ENCODE data around the gene GDI1.
"Not testable (repeated sequence)": the region's sequence is repeated elsewhere in the genome, so short reads cannot be mapped to it uniquely, and the experiment has no call there.

The GDI1 gene

DNA sequence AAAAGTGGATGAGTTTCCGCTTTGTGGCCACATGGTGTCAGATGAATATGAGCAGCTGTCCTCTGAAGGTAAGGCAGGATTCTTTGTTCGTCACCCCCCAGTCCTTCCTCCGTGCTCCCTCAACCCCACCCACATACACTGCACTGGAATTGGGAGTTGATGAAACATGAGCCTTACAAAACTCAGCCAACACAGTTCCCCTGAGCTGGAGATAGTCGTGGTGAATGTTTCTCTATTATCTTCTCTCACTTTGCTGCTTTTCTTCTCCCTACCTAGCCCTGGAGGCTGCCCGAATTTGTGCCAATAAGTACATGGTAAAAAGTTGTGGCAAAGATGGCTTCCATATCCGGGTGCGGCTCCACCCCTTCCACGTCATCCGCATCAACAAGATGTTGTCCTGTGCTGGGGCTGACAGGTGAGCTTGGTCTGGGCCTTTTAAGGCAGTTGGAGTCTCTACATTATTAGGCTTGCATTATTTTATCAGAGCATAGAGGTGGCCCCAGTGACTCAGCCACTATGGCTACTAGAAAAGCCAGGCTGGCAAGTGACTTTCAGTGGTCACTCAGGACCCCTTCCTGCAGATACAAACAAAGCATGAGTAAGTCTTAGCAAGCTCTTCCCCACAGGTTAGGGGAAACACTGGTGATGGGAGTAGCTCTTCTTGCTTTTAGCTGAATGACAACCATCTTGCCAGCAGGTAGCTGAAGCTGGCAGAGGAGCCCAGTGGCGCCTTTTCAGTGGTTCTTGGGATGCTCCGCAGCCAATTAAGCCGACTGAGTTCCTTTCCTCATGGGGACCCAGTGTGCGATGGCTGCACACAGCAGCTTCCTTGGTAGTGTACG, 37.2 kb upstream of the GDI1 start:
- peaks cover 11% of the 10 kb centered on the region for H3K4me1 ChIP-seq (ENCODE audit: control insufficient read depth, insufficient read depth, low read length, poor library complexity, severe bottlenecking)
- peak in 1 of 3 donors; percentile 31 for DNase-seq
- peak overlapping the region; percentile 96 for H3K27ac ChIP-seq (ENCODE audit: insufficient read depth, low read length, poor library complexity, severe bottlenecking)
- H3K36me3 ChIP-seq (ENCODE audit: control insufficient read depth, insufficient read depth, low read length): peaks cover 12% of the 10 kb centered on the region
- H3K4me3 ChIP-seq (ENCODE audit: insufficient read depth, low read depth, low read length, poor library complexity, severe bottlenecking): peak overlapping the region; percentile 64
- no peaks in the 10 kb centered on the region for H3K27me3 ChIP-seq (replicated peaks; ENCODE audit: control insufficient read depth, insufficient read depth, low read length, poor library complexity, severe bottlenecking)
- no peaks in the 10 kb centered on the region for H3K9me3 ChIP-seq (ENCODE audit: control insufficient read depth, low read length)

DNA sequence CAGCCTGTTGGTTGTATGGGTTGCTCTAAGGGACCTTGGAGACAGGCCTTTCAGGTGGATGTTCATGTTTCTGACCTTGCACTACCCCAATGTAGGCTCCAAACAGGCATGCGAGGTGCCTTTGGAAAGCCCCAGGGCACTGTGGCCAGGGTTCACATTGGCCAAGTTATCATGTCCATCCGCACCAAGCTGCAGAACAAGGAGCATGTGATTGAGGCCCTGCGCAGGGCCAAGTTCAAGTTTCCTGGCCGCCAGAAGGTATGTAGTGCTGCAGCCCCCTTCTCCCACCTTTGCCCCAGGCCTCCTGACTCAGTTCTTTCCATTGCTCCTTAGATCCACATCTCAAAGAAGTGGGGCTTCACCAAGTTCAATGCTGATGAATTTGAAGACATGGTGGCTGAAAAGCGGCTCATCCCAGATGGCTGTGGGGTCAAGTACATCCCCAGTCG, 36.6 kb upstream of the GDI1 start:
- DNase-seq; H3K4me3 ChIP-seq (ENCODE audit: insufficient read depth, low read depth, low read length, poor library complexity, severe bottlenecking); H3K9me3 ChIP-seq (ENCODE audit: control insufficient read depth, low read length); H3K27me3 ChIP-seq (replicated peaks; ENCODE audit: control insufficient read depth, insufficient read depth, low read length, poor library complexity, severe bottlenecking): not testable (repeated sequence)
- H3K36me3 ChIP-seq (ENCODE audit: control insufficient read depth, insufficient read depth, low read length): peaks cover 12% of the 10 kb centered on the region
- peaks cover 11% of the 10 kb centered on the region for H3K4me1 ChIP-seq (ENCODE audit: control insufficient read depth, insufficient read depth, low read length, poor library complexity, severe bottlenecking)
- H3K27ac ChIP-seq (ENCODE audit: insufficient read depth, low read length, poor library complexity, severe bottlenecking): peak overlapping the region; percentile 96

DNA sequence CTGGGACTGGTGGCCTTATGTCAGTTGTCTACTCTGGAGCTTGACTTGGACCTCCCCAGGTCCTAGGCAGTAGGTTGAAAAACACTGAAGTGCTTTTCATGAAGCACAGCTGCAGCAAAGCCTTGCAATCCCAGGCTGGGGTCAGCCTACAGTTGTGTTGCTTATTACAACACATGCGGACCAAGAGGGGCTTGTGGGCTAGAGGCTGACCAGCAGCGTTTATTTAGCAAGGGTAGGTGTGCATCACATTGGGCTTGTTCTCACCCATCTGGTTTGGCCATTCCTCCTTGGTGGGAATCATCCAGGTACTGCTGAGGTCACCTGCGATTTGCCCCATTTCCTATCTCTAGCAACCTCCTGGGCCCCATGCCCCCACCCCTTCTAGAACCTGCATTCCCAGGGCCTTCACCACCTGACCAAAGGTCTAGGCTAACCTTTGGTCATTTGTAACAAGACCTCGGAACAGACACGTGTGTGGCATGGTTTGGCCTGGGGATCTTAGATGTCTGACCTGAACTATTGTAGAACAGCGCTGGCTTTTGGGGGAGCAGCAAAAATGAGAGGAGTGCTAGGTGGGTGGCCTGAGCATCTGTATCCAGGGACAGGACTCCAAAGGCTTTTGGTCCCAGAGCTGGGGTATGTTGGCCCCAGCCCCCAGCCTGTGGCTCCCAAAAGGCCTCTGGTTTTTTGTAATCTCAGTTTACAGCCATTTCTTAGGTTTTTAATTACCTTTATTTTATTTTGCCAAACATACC, 35.7 kb upstream of the GDI1 start:
- Histone ChIP-seq H3K4me1 (ENCODE audit: control insufficient read depth, insufficient read depth, low read length, poor library complexity, severe bottlenecking) (peaks cover 11% of the 10 kb centered on the region), H3K36me3 (ENCODE audit: control insufficient read depth, insufficient read depth, low read length) (peaks cover 12% of the 10 kb centered on the region), H3K27ac (ENCODE audit: insufficient read depth, low read length, poor library complexity, severe bottlenecking) (no peak overlapping the region), H3K9me3 (ENCODE audit: control insufficient read depth, low read length) (no peaks in the 10 kb centered on the region), H3K27me3 (replicated peaks; ENCODE audit: control insufficient read depth, insufficient read depth, low read length, poor library complexity, severe bottlenecking) (no peaks in the 10 kb centered on the region), H3K4me3 (ENCODE audit: insufficient read depth, low read depth, low read length, poor library complexity, severe bottlenecking) (no peak overlapping the region)
- DNase-seq: no peak

DNA sequence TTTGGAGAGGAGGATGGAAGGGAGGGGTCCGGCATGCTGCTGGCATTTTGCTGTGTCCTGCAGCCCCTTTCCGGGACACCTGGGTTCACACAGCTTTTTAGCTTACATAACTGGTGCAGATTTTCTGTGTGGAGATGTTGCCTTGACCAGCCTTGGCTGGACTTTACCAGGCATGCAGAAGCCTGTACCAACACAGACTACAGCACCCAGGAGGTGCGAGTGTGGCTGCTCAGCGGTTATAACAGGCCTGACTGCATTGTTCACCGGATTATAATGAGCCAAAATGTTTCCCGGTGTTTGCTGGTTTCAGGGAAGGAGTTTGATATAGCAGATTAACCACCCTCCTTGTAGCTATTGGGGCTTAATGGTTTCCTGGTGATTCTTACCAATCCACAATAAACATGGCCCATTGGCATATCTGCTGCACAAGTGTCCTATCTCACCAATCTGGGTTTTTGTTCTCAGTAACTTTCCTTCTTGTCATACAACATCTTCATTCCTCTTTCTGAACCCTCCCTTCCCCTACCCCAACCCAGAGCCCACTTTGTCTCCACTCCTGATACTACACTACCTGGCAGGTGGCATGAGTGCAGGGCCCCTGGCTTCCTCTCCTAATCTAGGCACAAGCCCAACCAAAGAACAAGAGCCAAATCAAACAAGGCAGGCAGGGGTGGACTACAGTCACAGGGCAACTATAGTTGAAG, 34.9 kb upstream of the GDI1 start:
- H3K27me3 ChIP-seq (replicated peaks; ENCODE audit: control insufficient read depth, insufficient read depth, low read length, poor library complexity, severe bottlenecking): no peaks in the 10 kb centered on the region
- no peak overlapping the region for H3K27ac ChIP-seq (ENCODE audit: insufficient read depth, low read length, poor library complexity, severe bottlenecking)
- peaks cover 11% of the 10 kb centered on the region for H3K4me1 ChIP-seq (ENCODE audit: control insufficient read depth, insufficient read depth, low read length, poor library complexity, severe bottlenecking)
- H3K9me3 ChIP-seq (ENCODE audit: control insufficient read depth, low read length): no peaks in the 10 kb centered on the region
- no peak for DNase-seq
- H3K36me3 ChIP-seq (ENCODE audit: control insufficient read depth, insufficient read depth, low read length): peaks cover 12% of the 10 kb centered on the region
- H3K4me3 ChIP-seq (ENCODE audit: insufficient read depth, low read depth, low read length, poor library complexity, severe bottlenecking): no peak overlapping the region

DNA sequence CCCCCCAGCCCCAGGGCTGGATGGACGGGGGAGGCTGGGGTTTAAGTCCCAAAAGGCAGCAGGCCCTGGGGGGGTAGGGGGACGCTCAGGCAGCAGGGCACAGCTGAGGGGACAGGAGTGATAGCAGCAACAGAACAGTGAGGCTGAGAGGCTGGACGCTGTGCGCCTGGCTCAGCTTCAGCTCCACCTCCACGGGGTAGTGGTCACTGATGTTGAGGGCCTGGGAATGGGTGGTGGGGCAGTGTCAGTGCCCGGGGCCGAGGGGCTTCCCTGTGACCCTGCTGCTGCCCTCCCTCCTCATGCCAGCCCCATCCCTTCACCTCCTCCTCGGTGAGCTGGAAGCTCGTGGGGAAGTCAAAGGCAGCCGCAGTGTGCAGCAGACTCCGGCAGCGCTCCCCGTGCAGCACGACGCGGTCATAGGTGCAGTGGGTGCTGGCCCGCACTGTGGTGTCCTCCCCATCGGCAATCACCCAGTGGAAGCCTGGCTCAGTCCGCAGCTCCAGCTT, 34.3 kb upstream of the GDI1 start:
- Histone ChIP-seq H3K4me3 (ENCODE audit: insufficient read depth, low read depth, low read length, poor library complexity, severe bottlenecking) (no peak overlapping the region), H3K9me3 (ENCODE audit: control insufficient read depth, low read length) (no peaks in the 10 kb centered on the region), H3K4me1 (ENCODE audit: control insufficient read depth, insufficient read depth, low read length, poor library complexity, severe bottlenecking) (peaks cover 8% of the 10 kb centered on the region), H3K27ac (ENCODE audit: insufficient read depth, low read length, poor library complexity, severe bottlenecking) (no peak overlapping the region), H3K36me3 (ENCODE audit: control insufficient read depth, insufficient read depth, low read length) (peaks cover 12% of the 10 kb centered on the region), H3K27me3 (replicated peaks; ENCODE audit: control insufficient read depth, insufficient read depth, low read length, poor library complexity, severe bottlenecking) (no peaks in the 10 kb centered on the region)
- no peak for DNase-seq

DNA sequence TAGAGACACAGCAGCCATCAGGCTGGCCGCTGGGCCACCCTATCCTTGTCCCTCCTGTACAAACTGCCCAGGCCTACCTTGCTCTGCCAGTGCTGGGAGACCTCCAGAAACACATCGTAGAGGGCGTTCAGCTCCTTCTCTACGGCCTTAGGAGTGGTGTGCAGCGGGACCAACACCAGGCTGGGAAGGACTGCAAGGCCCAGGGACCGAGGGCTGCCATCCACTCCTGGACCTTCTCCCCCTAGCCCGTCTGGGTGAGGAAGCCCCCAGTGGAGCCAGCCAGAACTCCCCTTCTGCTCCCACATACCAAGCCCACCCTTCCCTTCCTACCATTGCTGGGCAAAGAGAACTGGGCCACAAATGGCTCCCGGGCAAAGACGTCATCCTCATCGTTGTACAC, 33.8 kb upstream of the GDI1 start:
- peaks cover 12% of the 10 kb centered on the region for H3K36me3 ChIP-seq (ENCODE audit: control insufficient read depth, insufficient read depth, low read length)
- no peak overlapping the region for H3K4me3 ChIP-seq (ENCODE audit: insufficient read depth, low read depth, low read length, poor library complexity, severe bottlenecking)
- no peak for DNase-seq
- H3K4me1 ChIP-seq (ENCODE audit: control insufficient read depth, insufficient read depth, low read length, poor library complexity, severe bottlenecking): peaks cover 8% of the 10 kb centered on the region
- H3K27me3 ChIP-seq (replicated peaks; ENCODE audit: control insufficient read depth, insufficient read depth, low read length, poor library complexity, severe bottlenecking): no peaks in the 10 kb centered on the region
- H3K27ac ChIP-seq (ENCODE audit: insufficient read depth, low read length, poor library complexity, severe bottlenecking): no peak overlapping the region
- no peaks in the 10 kb centered on the region for H3K9me3 ChIP-seq (ENCODE audit: control insufficient read depth, low read length)

DNA sequence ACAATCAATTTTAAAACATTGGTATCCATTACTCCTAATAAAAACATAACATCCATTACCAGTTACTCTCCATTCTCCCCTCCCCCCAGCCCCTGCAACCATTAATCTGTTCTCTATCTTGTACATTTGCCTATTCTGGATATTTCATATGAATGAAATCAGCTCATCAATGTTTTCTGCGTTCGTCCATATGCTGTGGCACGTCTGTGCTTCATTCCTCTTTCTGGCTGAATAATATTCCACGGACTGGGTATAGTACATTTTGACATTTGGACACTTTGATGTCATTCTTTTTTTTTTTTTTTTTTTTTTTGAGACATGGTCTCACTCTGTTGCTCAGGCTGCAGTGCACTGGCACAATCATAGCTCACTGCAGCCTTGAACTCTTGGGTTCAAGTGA, 33.1 kb upstream of the GDI1 start:
- no peak overlapping the region for H3K27ac ChIP-seq (ENCODE audit: insufficient read depth, low read length, poor library complexity, severe bottlenecking)
- no peak overlapping the region for H3K4me3 ChIP-seq (ENCODE audit: insufficient read depth, low read depth, low read length, poor library complexity, severe bottlenecking)
- peaks cover 12% of the 10 kb centered on the region for H3K36me3 ChIP-seq (ENCODE audit: control insufficient read depth, insufficient read depth, low read length)

DNA sequence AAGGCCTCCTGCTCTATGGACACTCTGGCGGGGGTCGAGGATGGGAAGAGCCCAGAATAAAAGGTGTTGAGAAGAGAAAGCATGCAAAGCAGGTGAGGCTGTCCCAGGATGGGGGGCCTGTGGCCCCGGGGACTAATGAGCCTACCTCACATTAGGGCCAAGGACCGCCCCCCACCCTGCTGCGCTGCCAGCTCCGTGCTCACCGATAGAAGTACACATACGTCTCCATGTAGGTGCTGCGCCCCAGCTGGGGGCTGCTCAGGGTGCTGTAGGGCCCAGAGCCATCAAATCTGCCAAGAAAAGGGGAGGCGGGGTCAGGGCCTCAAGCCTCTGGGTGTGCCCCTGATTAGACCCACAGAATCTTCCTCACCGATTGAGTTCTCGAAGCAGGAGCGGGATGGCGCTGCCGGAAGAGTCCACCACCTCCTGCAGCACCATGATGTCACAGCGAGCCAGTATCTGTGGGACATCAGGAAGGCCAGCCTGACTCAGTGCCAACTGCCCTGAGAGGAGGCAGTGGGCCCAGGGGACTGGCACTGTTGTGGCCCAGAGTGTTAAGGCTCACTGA, 32.2 kb upstream of the GDI1 start:
- H3K4me3 ChIP-seq (ENCODE audit: insufficient read depth, low read depth, low read length, poor library complexity, severe bottlenecking): no peak overlapping the region
- peaks cover 8% of the 10 kb centered on the region for H3K36me3 ChIP-seq (ENCODE audit: control insufficient read depth, insufficient read depth, low read length)
- peaks cover 2% of the 10 kb centered on the region for H3K4me1 ChIP-seq (ENCODE audit: control insufficient read depth, insufficient read depth, low read length, poor library complexity, severe bottlenecking)
- no peak for DNase-seq
- H3K27ac ChIP-seq (ENCODE audit: insufficient read depth, low read length, poor library complexity, severe bottlenecking): no peak overlapping the region
- no peaks in the 10 kb centered on the region for H3K9me3 ChIP-seq (ENCODE audit: control insufficient read depth, low read length)
- H3K27me3 ChIP-seq (replicated peaks; ENCODE audit: control insufficient read depth, insufficient read depth, low read length, poor library complexity, severe bottlenecking): no peaks in the 10 kb centered on the region

More for the DNA sequence above, 33.1 kb upstream of the GDI1 start:
- Histone ChIP-seq H3K9me3 (ENCODE audit: control insufficient read depth, low read length) (no peaks in the 10 kb centered on the region), H3K4me1 (ENCODE audit: control insufficient read depth, insufficient read depth, low read length, poor library complexity, severe bottlenecking) (peaks cover 8% of the 10 kb centered on the region), H3K27me3 (replicated peaks; ENCODE audit: control insufficient read depth, insufficient read depth, low read length, poor library complexity, severe bottlenecking) (no peaks in the 10 kb centered on the region)
- DNase-seq: no peak

DNA sequence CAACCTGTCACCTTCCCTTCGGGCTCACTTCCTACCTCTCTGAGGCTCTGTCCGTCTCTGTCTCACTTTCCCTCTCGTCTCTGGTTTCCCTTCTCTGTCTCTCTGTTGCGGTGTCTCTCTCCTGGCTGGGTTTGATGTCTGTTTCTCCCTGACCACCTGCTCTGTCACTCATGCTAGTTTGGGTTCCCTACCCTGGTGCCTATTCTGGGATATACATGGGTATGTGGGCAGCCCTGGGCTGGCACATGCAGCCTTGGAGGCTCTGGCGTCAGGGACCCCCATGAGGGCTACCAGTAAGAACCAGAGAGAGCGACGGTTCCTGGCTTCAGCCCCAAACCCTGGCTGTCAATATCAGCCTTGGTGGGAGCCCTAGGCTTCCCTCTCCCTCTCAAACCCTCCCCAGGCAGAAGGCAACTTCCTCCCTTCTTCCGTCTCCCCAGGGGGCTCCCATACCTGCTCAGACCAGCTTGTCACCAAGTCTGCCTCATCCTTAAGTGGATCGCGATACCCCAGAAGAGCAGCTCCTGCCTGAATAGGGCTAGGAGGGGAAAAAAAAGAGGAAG, 28.2 kb upstream of the GDI1 start:
- Histone ChIP-seq H3K36me3 (ENCODE audit: control insufficient read depth, insufficient read depth, low read length) (no peaks in the 10 kb centered on the region), H3K27me3 (replicated peaks; ENCODE audit: control insufficient read depth, insufficient read depth, low read length, poor library complexity, severe bottlenecking) (no peaks in the 10 kb centered on the region), H3K4me1 (ENCODE audit: control insufficient read depth, insufficient read depth, low read length, poor library complexity, severe bottlenecking) (peaks cover 9% of the 10 kb centered on the region), H3K4me3 (ENCODE audit: insufficient read depth, low read depth, low read length, poor library complexity, severe bottlenecking) (no peak overlapping the region), H3K27ac (ENCODE audit: insufficient read depth, low read length, poor library complexity, severe bottlenecking) (no peak overlapping the region), H3K9me3 (ENCODE audit: control insufficient read depth, low read length) (no peaks in the 10 kb centered on the region)
- no peak for DNase-seq
